Hematopoietic multipotent progenitor cell treated with erythropoietin and hydrocortisone succinate and interleukin-3 and kit ligand, for 15 days (in vitro differentiated cells): ENCODE data around the gene PDGFD.

ENCODE experiments used
- DNase-seq: peaks from one replicate; pipeline ENCODE4 v3.0.0-alpha.2; 2015; ENCODE audit warnings: low spot score

PDGFD gene

DNA sequence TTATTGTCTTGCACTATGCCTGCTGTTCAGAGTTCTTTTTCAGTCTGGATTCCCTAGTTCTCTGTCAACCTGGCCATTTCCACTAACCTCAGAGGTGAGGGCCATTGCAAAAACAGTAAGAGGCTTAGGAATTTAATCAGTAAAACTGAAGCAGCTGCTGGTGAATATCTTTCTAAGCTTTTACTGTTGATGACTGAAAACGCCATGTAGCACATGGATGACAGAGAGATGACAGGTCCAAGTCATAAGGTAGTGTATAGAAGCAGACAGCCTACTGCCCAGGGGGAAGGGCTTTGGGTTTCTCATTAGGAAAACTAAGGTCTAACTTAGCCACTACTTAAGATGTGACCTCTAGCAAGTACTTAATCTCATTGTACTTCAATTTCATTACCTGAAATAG, 280.1 kb downstream of the PDGFD start:
- no peak for DNase-seq

DNA sequence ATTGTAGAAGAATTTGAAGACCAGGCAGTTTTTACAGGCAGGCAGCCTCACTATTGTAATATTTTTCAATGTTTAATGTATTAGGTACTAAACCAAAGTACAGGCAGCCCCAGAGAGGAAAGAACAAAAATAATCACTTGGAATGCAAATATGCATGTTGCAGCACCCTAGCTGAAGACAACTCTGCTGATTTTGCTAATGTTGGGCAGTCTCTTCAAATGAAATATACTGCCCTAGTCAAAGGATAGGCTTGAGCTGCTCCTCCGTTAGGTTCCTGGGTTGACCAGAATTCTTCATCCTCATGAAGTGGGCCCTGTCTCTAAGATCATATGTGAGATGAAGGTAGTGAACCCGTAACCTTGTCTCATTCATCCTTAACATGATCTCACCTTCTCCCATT, 280.7 kb downstream of the PDGFD start:
- DNase-seq, result no peak

DNA sequence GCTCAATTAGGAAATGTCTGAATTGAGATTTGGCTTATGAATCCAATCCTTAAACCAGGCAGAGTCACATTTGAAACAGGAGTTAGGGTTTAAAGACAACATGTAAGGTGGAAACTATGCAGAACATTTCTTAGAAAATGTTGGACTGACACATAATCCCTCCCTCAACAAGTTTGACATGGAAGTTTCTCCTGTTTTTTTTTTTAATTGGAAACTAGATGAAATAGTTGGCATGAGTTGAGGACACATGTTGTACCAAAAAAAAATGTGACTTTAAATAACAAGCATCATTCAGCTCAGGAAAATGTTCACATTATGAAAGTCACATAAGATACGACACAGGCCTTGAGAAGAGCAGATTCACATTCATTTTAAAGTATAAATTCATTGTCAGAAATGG, 282.4 kb downstream of the PDGFD start:
- DNase-seq, result no peak

DNA sequence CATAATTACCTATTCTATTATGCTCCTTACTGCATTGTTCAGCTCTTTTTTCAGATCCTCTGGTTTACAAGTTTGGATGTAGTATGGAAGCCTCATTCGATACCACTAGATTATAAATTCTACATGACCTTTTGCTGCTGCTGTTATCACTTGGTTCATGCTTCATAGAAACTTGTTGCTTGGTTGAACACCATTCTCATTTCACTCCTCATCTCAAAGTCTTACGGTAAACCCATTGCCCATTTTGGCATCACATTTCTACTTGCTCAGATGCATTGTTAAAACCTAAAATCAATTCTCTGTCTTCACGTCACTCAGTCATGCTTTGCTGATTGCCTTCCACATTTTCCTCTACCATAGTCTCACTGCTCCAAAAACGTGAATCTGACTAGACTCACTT, 283.0 kb downstream of the PDGFD start:
- DNase-seq, result no peak

DNA sequence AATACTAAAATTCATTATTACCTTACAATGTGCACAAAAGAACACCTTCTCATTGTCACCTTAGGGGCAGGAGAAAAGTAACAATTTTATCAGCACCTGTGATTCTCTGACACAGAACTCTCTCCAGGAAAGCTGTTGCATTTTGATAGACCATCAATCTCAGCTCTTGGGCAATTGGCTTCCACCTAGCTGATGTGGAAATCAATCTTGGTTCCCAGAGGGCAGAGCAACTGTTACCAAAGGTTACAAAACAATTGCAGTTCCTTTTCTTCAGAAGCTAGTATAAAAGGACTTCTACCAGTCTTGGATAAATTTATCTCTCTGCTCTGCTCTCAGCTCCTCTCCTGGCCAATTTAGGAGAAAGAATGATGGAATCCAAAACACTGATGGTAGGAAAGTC, 285.3 kb downstream of the PDGFD start:
- no peak for DNase-seq

DNA sequence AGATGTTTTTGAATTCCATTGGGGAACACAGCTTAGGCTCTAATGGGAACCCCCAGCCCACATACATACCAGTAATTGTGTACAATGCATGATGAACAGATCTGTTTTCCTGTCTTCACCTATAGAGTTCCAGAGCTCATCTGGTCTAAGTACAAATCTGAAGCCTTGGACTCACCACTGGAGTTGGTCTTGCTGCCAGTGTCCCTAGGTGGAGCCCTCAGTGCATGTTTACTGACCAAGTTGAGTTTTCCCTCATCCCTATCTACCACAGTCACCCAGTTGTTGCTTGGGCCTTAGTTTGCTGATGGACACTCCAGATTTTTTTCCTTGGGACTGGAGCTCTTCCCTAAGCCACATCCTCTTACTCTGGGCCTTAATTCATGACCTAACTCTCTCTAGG, 286.7 kb downstream of the PDGFD start:
- DNase-seq, result no peak

DNA sequence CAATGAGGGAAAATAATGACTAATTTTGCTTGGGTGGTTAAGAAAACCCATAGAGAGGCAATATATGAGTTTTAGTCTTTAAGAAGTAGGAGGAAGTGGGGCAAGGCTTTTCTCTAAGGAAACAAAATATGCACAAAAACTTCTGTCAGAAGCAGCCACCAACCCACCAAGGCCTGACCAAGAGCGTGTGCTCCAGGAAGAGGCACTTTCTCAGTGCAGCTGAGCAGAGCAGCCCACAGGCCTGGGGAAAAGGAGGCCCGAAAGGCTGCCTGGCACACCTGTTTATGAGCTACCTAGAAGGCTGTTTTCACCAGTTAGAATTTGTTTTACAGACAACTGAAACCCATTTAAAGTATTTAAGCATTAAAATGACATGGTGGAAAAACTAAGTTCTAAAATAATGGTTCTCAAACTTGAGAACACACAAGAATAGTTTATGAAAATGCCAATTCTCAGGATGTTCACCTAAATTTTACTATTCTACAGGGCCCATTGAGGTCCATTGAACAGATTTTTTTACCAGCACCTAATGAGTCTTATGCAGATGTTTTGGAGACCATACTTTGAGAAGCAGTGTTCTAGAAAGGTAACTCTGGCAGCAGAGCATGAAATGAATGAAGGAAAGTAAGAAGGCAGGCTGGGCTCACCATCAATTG, 288.0 kb downstream of the PDGFD start:
- DNase-seq, result no peak

DNA sequence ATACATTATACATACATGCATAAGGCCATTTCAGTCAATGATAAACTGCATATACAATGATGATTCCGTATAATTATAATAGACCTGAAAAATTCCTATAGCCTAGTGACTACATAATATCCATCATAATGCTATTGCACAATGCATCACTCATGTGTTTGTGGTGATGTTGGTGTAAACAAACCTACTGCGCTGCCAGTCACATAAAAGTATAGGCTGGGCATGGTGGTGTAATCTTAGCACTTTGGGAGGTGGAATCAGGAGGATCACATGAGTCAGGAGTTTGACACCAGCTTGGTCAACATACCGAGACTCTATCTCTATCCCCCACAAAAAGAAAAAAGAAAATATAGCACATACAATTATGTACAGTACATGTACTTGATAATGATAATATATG, 291.2 kb downstream of the PDGFD start:
- DNase-seq, result no peak

DNA sequence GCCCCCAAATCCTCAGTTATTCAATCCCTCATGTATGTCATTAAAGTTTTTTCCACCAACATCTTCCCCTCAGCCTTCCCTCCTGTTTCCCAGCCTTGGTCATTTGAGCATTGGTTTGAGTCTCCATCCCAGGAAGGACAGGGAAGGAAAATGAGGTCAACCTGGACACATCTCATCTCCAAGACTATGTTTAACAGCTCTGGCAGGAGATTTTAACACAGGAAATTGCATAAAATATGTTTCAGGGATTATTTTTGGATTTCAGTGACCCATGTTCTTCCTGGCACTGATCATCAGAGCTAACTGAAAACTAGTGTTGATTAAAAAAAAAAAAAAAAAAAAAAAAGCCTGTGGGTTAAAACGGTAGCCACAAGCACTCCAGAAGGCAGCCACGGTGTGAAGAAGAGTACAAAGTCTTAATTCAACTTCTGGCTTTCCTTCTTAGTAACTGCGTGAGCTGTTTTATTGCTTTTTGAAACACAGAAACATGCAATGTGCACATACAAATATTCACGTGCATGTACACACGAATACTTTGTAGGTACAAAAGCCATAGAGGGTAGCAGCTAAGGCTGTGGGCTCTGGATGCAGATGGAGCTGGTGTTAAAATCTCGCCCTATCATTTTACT, 291.9 kb downstream of the PDGFD start:
- DNase-seq, result no peak

DNA sequence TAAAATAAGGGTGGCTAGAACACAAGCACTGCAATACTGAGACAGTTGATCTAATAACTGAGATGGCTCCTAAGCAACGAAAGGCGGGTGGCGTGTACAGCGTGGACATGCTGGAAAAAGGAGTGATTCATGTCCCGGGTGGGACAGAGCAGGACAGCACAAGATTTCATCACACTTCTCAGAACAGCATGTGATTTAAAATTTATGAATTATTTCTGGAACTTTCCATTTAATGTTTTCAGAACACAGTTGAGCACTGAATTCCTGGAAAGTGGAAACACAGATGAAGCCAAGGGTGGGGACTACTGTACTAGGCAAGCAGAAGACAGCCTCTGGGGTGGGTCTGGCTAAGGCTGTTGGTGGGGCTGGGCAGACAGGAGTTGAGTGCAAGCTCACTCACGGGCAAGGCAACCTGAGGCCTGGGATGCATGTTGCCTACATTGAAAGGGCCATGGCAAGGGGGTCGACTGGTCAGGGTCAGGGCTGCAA, 293.1 kb downstream of the PDGFD start:
- DNase-seq, result no peak

DNA sequence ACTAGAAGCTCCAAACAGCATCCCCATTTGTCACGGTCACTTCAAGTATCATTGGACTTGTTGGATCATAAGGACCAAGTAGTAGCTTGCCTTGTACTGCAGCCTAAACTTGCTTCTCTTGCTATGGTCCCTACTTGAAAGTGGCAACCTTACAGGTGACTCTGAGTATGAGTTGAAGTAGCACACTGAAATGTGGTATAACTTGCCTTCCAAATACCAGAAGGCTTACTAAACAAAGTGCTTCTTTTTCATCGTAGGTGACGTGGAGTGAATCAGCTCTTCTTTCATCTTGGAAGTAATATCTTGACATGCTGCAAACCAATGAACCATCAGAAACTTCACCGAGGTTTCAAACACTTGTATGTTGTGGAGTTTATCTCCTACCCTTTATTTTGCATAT, 296.5 kb downstream of the PDGFD start:
- DNase-seq, result no peak

DNA sequence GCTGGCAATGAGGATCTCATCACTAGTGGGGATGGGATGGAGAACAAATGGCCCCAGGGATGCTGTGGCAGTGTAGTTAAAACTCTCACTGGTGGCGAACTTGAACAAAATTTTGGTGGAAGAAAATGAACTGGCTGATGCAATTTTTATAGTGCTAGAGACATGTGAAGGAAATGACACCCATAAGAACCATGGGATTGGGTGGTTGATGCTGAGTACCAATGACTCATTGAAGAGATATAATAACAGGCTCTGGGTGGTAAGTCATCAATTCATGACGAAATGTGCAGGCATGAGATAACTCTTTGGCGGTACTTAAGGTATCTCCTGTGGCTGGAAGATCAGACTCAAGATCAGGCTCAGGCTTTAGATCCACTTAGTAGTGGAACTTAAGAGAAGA, 300.4 kb downstream of the PDGFD start:
- no peak for DNase-seq

DNA sequence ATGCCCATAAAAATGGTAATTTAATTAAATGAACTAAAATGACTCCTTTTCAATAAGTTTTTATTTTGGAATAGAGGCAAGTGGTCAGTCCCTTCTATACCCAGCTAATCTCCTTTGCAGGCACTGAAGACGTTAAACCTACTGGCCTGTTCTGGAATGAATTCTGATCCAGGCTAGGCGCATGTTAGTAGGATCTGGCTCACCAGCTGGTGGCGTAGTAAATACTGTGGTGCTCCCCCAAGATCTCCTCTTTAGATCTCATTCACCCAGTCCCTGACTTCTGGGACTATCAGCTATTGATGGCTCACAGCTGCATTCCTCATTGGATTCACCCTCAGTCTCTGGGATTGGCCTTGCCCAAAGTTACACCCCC, 301.2 kb downstream of the PDGFD start:
- DNase-seq, result no peak

DNA sequence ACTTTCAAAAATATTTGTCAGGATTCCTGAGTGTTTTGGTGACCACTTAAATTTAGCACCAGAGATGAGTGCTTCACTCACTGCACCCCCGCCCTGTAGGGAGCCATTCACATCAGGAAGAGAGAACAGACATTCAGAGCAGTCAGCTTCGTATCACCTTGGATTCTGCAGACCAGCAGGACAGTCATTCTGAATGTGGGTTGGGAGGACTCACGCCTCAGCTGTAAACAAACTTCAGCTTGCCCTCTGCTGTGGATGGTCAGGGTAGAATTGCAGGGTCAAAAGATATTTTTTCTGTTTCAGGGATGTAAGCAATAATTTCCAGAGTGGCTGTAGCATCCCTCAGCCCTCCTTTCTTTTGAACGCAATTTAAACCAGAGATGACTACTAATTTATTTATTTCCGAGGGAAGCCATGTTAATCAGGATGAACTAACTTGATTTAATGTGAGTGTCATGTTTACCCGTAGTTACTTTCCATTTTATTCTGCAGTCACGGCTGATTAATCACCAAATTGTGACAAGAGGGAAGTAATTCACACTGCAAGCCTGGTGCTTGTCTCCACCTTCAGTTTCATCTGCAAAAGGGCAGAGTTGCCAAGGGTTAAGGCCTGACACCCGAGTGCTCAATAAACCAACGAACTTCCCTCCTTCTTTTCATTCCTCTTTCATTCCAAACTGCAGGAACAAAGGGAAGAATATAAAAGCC, 301.7 kb downstream of the PDGFD start:
- DNase-seq, result no peak
